NCI-H2196 treated with DMSO at 0.1 percent for 48 hours (cell line): ENCODE data around the gene CPD.

Source experiments
- DNase-seq: peaks from one replicate; lab custom pipeline; 2025; ENCODE audit not compliant: unreplicated experiment; lab: John Stamatoyannopoulos, UW

Gene CPD

DNA sequence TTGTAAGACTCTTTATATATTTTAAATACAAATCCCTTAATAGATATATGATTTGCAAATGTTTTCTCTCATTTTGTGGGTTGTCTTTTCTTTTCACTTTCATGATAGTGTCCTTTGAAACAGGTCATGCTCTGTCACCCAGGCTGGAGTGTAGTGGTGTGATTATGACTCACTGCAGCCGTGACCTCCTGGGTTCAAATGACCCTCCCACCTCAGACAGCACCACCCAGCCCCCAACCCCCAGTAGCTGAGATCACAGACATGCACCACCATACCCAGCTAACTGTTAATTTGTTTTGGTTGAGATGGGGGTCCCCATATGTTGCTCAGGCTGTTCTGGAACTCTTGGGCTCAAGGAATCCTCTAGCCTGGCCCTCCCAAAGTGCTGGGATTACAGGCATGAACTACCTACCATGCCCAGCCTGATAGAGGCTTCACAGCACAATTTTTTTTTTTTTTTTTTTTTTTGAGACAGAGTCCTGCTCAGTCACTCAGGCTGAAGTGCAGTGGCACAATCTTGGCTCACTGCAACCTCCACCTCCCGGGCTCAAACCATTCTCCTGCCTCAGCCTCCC is 26.4 kb upstream of the CPD start:
- no peak for DNase-seq

DNA sequence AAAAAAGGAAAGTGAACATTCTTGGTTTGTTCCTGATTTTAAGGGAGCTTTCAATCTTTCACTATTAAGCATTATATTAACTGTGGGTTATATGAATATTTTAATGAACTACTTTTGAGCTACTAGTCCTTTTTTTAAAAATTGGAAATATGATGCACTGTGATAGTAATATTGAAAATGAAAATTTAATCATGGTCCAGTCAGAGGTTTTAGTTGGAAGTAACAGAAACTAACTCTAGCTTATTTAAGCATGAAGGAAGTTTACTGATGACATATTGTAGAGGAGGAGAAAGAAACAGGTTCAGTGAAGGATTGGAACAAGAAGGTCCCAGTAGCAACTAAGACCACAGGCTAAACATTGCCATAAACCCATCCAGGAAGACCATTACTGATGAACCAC is 24.0 kb upstream of the CPD start:
- no peak for DNase-seq

DNA sequence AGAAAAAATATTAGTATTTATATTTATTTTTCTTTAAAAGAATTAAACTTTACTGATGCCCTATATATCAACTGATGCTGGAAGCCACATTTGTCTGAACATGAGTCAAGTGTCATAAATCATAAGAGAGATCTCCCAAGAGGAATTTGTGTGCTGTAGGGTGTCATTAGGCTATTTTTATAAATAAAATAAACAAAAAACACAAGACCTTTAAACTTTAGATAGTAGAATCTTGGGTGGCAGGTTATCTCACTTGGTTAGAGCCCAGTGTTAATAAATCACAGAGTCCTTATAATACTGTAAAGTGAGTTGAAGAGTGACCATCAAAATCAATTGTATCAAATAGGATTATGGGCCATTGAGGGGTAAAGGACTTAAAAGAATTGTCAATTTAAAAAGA is 21.3 kb upstream of the CPD start:
- no peak for DNase-seq

DNA sequence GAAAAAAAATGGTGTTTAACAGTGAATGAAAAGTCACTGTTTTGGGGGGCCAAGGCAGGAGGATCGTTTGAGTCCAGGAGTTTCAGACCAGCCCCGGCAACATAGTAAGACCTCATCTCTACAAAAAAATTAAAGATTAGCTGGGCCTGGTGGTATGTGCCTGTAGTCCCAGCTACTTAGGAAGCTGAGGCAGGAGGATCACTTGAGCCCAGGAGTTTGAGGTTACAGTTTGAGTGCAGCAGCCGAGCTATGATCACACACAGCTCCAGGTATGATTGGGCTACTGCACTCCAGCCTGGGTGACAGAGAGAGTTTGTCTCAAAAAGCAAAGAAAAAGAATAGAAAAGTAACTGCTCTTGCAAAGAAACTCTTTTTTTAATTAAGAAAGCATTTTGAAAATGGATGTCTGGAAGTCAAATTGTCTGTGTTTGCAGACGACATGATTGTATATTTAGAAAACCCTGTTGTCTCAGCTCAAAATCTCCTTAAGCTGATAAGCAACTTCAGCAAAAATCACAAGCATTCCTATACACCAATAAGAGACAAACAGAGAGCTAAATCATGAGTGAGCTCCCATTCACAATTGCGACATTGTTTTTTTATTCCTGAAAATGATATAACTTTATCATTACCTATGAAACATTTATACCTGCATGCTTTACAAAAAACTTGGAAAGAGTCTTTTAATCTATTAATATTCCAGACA is 20.5 kb upstream of the CPD start:
- no peak for DNase-seq

DNA sequence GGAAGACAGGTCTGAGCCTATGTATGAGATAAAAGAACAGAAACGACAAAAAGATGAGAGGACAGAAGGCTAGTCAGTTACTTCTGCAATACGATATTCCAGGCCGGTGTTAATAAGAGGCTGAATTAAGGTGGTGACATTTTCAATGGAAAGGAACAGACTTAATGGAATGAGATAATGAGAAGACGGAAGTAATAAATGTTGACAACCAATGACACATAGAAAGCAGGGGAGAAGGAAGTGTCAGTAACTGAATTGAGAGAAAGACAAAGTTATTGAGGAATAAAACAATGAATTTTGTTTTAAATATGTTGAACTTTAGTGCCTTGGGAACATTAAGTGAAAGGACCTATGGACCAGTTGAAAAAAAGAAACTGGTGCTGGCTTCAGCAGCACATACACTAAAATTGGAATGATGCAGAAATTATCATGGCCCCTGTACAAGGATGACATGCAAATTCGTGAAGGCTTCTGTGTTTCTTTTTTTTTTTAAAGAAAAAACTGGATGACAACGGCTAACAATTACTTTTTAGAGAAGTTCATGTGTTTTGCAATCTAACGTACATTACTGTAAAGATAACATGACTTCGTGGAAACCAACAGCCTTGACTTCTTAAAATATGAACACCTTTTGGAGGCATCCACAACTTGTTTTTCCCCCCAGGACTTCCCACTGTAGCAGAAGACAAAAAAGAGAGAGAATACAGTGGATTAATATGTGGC is 18.5 kb upstream of the CPD start:
- DNase-seq = no peak

DNA sequence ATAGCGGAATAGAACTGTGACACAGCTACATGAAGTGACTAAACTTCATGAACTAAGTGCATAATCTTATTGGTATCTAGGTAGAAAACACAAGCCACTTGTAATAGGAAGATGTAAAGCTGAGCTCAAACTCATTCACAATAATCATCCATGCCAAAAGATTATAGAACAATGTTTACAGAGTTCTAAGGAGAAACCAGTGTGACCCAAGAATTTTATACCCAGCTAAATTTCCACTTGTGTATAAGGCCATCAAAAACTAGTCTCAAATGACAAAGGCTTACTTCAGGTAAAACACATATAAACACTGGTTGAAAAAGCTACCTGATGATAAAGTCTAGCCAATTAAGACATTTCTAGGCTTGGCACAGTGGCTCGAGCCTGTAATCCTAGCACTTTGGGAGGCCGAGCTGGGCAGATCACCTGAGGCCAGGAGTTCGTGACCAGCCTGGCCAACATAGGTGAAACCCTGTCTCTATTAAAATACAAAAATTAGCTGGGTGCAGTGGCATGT is 16.9 kb upstream of the CPD start:
- DNase-seq = no peak

DNA sequence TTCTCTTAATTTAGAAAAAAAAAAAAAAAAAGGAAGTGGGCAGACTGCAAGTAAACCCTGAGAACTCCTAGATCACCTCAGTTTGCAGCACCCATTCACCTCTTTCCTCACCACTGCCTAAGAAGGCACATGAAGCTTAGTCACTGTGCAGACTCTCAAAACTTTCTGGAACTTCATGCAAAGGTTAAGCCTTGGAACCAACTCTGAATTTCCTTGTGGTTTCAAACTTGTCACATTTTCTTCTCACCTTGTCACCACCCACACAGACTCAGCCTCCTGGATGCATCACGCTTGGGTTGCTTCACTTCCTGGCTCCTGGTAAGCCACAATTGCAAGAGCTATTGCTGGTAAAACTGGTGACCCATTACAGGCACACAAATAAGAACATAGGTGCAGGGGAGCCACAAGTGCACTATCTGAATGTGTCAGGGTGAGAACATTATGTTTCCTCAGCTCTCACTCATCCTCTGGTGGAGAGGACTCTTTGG is 15.0 kb upstream of the CPD start:
- DNase-seq = no peak

DNA sequence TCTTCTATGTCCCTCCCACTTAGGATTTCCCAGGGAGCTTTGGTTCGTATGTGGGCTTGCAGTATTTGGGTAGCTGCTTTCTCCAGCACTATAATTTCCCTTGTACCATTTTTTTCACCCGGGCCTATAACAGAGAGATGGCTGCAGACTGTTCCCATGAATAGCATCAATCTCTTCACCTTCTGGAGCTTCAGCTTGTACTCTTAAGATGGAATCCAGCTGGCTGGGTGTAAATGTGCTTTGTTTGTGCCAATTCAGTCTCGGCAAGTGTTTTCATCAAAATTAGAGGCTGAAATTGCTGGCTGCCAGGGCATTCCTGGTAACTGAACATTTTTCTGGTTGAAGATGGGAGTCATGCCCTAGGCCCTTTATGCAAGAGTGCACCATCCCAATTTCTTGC is 12.2 kb upstream of the CPD start:
- no peak for DNase-seq

DNA sequence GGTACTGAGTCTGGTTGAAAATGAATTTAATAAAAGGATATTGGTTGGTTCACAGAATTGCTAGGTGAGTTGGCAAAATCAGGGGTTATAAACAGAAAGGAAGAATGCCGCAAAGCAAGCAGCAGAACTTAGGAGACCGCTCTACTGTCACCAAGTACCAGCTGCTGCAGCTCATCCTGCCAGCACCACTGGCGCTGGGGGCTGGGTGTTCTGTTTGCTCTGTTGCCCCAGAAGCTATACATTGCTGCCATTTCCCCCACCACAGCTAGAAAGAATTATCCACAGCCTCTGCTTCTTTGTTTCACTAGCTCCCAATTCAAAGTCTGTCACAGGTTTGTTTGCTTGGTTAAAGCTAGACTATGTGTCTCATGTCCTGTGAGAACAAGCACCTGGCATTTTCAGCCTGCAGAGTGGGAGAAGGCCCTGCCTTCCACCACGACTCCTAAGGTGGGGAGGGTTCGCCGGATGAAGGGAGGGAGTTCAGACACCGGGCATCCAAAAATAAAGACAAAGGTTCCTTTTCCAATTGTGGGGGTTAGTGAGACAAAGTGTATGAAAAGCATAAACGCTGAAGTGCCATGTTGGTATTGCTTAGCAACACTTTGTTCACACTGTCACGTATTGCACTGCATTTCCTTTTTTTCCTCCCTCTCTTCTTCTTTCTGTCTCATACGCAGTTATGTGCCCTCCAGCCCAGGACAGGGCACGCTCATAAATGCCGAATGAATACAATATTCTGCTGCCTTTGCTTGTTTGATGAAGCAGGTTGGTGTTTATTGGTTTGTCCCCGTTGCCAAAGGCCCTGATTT is 9.6 kb upstream of the CPD start:
- no peak for DNase-seq

DNA sequence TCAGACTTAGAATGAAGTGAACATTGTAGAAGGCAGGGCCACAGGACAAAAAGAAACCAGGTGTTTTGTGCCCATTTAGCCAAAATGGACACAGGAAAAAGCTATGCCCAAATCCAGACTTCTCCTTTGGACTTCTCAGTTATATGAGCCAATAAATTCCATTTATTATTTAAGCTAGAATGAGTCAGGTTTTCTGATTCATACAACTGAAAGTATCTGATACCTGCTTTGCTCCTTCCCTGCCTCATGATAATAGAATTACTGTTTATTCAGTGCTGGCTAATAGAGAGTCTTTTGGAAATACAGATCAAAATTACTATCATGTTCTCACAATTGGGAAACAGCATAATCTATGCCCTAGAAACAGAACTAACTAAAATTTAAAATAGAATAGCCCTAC is 8.7 kb upstream of the CPD start:
- DNase-seq = no peak

DNA sequence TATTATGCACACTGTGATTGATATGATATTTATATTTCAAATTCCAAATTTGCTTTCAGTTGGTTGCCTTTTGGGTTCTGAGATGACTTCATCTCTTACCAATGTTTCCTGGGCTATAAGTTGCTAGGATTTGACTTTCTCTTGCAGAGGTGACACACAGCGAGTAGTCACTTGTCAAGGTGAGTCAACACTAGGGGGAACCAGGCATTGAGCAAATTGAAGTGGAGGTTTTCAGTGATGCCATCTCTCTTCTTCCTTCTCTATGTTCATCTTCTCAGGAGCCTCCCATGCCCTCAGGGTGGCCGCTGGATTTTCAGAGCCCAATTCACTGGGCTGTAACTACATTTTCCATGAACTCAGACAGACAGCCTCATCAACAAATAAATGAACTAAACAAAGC is 6.0 kb upstream of the CPD start:
- no peak for DNase-seq

DNA sequence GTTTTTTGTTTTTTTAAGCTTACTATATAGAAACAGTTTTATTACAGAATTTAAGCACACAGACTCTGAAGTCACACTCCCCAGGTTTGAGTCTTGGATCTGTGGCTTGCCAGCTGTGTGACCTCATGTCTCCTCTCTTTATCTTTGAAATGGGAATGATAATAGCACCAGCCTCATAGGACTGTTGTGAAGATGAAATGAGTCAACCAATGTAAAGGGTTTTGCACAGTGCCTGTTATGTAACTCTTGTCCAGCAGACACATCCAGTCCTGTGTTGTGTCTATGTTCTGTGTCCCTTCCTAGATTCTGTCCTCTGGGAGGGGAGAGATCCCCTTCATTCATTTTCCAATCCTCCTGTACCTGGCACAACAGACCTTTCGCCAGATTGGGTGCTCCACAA is 3.1 kb upstream of the CPD start:
- no peak for DNase-seq

DNA sequence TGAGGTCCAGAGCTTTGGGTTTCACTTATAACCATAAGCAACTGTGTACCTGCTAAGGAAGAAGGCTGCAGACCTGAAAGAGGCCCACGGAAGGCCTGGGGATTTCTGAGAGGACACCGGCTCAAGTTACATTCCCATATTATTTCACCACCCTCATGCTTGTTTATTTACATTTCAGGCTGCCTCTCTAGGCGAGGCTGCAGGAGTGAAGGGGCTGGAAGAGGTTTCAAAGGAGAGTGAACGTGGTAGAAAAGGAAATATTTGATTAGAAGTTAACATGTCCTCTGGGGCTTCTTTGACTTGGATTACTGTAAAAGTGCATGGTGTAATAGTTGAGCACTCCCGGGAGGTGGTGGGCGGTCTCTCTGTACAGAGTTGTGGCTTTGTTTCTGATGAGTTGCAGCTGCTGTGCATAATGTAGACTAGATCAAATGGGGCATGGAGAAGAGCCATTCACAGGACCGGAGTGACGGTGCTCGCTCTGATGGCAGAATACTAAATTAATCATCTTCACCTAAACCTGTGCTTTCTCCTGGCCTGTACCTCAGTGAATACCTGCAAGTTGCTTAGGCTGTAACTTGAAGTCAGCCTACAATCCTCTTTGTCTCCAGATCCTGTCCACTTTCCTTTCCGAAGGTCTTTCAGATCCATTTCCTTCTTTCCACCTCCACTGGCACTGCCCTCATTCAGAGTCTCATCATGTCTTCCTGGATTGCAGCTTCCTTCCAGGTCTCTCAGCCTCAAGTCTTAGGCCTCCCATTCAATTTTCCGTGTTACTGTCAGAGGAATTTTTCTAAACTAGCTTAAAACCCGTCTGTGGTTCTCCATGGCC is 1.9 kb upstream of the CPD start:
- DNase-seq = peak; percentile 40

DNA sequence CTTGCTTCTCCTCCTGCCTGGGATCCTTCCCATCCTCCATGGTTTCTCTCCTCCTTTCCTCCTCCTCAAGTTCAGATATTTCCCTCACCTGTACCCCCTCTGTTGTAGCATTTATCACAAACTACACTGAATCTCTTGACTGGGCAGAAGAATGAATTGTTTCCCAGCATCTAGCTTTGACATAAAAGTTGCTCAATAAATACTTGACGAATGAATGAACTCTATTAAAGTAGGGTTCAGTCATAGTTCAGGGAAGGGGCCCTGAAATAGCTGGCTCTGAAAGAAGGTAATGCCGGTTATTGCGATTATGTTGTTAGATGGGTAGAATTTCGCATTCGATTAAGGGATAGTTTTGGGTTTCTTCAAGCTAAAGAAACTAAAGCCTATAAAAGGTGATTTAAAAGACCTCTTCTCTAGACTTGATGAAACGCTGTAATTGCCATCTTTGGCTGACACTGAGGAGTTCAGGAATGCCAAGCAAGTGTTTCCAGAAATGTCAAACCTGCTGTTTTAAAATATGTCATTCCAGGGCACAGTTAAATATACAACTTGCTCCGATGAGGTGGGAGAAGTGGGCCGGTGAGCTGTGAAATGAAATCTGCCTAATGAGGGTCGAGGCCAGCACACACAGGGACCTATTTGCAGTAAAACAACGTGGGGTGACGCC is 1.0 kb upstream of the CPD start:
- DNase-seq = no peak

DNA sequence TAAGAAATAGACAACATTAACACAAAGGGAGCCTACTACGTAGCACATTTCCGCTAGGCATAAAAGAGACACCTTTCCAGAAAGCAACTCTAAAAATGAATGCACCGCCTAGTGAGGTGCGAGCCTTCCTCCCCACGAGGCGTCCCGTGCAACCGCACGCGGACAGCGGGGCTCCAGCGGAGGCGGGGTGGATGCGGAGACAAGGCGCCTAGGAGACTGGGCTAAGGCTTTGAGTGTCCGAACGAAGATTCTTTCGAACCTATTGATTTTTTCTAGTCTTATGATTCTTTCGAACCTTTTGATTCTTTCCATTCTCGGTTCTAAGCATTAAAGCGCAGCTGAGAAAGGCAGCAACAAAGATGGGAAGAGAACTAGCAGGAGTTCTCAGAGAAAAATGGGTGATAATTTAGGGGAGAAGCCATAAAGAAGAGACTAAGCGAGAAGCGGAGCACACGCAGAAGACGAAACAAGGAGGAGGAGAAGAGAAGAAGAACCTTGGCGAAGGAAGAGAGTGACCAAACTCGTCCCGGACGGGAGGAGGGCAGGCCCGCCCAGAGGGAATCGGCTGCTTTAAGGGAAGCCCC is 394 bp upstream of the CPD start:
- no peak for DNase-seq

DNA sequence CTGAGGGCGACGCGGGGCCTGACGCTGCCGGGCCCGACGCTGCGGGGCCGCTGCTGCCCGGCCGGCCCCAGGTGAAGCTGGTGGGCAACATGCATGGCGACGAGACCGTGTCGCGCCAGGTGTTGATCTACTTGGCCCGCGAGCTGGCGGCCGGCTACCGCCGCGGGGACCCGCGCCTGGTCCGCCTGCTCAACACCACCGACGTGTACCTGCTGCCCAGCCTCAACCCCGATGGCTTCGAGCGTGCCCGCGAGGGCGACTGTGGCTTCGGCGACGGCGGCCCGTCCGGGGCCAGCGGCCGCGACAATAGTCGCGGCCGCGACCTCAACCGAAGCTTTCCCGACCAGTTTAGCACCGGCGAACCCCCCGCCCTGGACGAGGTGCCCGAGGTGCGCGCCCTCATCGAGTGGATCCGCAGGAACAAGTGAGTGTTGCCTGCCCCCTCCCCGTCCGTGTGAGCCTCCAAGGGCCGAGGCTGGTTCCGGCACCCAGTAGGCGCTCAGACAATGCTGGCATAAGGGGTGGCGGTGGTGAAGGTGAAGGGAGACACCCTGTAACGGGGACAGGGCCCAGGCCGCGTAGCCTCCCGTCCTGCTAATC is 676 bp downstream of the CPD start:
- DNase-seq = no peak

DNA sequence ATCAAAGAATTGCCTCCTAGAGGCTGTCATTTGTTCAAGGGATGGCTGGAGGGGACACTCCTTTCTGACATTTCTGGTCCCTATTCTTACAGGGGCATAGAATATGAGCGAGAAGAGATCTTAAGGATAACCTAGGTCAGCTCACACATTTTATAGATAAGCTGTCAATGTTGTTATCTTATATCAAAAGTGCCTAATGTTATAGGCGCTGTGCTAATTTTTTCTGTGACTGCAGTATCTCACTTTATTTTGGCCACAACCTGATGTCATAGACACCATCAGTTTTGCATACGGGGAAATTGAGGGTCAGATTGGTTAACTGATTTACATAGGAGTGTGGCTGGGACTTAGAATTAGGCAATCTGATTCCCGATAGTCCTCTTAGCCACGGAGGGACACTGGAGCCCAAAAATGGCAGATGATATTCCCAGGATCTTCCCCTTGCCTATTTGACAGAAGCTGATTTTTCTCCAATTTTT is 1.2 kb downstream of the CPD start:
- DNase-seq = no peak

DNA sequence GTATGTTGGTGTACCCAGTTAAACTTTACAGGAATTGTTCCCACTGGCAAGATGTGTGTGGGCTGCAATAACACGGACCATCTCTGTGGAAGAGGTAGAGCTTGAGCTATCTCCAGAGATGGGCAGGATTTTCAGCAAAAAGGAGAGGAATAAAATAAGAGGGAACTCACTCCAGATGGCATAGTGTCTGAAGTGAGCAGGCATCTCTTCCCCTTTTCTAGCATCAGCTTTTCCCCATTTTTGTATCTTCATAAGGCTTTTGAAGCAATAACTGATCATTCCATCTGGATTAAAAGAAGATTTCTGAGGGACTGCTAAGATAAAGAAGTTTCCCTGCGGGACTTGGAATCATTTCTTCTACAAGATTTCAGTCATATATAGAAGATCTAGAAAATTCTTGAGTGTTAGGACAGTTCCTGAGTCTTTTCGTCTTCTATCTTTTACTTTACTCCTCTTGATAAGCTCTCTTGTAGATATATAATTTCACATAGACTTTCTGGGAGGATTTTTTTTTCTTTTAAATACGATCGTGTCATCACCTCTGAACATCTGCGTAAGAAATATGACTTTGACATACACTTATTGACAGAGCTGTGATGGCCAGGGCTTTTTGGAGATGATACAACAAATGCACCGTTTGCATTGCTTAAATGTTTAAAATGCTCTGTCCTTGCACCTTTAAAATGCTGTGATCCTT is 2.1 kb downstream of the CPD start:
- no peak for DNase-seq

DNA sequence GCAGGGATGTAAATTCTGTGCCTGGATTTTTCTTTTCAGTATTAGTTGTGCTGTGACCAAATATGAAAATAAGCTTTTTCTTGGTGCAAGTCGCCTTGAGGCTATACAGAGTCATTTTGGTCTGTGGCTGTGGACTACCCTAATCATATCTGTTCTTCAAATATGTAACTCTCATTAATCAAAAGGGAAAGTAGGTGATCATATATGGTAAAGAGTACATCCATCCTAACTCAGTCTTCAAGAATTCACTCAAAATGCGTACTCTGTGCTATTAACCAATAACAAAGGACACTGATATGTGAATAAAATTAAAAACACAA is 2.6 kb downstream of the CPD start:
- no peak for DNase-seq
